Astrocyte of the cerebellum (primary cell): Measurements from ENCODE around the gene COL11A2.

ENCODE experiments used
- DNase-seq: peaks from one replicate; pipeline ENCODE4 v3.0.0-alpha.2; 2011; ENCODE audit warnings: low read depth
- H3K4me3 ChIP-seq: 2 replicates; pipeline ENCODE4 v1.5.1; 2011; ENCODE audit warnings: mild to moderate bottlenecking, low read depth, low read length, moderate library complexity
- CTCF ChIP-seq: IDR thresholded peaks from 2 replicates; pipeline ENCODE4 v1.5.1; 2012; ENCODE audit warnings: low read length, low read depth, moderate library complexity, mild to moderate bottlenecking; ENCODE audit errors: missing control alignments
- in situ Hi-C: cut with HindIII; loops from 2 replicates; pipeline ENCODE4 v1.10.0; 2017; ENCODE audit warnings: low sequenced_read_pairs

The COL11A2 gene

GRCh38 chr6:33198853-33199436, 6.7 kb upstream of the COL11A2 start:
- in situ Hi-C loops: no loop called here
- DNase-seq: no peak
- no peak for TF ChIP-seq CTCF
- peak overlapping the region; percentile 79 for H3K4me3 ChIP-seq

DNA sequence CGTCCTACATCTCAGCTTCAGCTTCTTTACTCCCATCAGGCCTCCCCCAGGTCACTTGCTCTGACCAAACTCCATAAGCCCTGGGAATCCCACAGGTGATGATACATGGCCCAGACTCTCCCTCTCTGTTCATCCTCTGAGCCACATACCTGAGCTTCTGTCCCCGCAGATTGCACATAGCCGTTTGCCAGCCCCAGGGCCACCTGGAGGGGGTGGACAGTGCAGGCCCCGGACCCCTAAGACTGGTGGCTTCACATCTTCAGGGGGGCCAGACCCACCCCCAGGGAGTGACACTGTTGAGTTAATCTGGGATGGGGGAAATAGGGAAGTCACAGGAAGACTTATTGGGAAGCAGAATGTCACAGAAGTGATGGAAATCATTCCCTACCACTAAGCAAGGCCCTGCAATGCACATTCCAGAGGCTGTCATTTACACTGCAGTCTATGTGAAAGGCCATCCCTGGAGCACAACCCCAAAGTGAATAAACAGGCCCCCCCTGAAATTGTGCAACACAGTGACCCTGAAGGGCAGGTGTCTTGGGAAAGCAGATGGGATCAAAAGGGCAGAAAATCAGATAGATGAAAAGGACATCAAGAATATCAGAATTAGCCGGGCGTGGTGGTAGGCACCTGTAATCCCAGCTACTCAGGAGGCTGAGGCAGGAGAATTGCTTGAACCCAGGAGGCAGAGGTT, 6.0 kb upstream of the COL11A2 start:
- TF ChIP-seq CTCF: no peak
- peak overlapping the region; percentile 79 for H3K4me3 ChIP-seq
- in situ Hi-C loops: no loop called here
- no peak for DNase-seq

DNA sequence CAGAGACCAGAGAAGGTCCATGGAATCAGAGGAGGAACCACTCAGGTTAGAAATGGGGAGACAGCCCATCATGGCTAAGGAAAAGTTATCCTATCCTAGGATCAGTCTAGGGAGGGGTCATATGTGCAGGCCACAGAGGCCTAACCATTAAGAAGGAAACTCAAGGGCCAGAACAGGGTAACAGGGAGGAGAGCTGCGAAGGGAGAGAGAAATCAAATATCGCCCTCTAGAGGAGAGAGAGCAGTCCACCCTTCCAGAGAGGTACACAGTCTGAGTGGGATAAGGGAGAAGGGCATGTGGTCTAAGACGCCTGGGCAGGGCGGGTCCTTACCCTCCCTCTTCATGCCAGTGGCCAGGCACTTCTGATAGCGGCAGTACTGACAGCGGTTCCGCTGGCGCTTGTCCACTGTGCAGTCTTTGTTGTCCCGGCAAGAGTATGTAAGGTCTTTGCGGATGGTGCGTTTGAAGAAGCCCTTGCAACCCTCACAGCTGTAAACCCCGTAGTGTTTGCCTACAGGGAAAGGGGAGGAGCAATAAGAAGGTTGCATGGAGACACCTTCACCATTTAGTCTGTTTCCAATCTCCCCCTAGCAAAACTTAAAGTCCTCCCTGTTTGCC, 5.3 kb upstream of the COL11A2 start:
- TF ChIP-seq CTCF: peak; percentile 80
- in situ Hi-C loops: no loop called here
- DNase-seq: no peak
- H3K4me3 ChIP-seq: no peak overlapping the region

DNA sequence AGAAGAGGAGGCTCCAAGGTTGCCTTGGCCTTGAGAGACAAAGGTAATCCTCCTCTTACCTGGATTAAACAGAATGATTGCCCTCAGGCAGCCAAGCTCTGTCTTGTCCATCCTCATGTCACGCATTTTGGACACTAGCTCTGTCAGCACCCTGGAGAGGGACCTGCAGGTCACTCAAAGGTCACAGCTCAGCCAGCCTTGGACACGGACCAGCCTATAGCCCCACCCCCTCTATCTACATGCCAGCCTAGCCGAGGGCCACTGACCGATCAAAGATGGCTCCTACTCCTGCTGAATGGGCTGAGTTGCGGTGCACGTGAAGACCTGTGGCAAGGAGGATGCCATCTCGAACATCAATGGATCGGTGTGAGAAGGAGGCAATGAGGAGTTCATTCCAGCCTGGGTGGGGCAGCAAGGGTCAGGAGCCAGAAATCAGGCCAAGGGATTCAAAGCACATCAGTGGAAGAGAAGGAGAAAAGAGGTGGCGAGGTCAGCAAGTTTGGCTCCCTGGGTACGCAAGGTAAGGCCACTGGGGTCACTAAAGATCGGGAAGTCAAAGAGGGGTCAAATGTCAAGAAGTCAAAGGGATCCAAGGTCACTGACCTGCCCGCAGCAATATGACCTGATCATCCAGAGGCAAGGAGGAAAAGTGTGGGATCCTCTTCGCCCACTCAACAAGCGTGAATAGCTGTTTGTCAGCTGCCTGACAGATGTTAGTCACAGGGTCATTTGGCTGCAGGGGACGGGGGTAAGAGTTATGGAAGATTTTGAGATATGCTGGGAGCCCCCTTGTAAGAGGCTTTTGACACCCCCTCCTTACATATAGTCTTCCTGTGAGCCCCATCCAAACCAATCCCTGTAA, 3.3 kb upstream of the COL11A2 start:
- no peak for TF ChIP-seq CTCF
- DNase-seq: no peak
- in situ Hi-C loops: no loop called here
- no peak overlapping the region for H3K4me3 ChIP-seq

DNA sequence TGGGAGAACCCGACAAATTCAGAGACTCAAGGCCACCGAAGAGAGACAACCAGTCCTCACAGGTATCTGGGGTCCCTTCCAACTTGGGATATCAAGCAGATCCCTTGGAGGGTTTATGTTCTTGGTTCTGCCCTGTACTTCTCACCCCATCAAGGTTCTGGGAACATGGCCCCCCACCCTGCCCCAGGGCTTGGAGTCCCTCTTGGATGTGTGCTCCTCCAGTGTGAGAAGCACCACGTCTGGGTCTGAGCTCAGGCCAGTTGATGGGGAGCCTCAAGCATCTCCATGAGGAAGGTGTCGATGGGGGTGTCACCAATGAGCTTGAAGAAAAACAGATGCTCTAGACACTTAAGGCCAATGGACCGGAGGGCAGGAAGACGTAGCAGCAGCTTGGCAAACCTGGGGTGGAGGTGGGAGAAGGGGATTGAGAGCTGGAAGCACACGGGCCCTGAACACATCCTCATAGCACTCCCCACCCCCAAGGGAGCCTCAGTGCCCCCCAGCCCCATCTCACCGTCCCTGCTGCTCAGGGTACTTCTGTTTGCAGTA, 2.2 kb upstream of the COL11A2 start:
- no peak overlapping the region for H3K4me3 ChIP-seq
- in situ Hi-C loops: no loop called here
- TF ChIP-seq CTCF: no peak
- DNase-seq: no peak

DNA sequence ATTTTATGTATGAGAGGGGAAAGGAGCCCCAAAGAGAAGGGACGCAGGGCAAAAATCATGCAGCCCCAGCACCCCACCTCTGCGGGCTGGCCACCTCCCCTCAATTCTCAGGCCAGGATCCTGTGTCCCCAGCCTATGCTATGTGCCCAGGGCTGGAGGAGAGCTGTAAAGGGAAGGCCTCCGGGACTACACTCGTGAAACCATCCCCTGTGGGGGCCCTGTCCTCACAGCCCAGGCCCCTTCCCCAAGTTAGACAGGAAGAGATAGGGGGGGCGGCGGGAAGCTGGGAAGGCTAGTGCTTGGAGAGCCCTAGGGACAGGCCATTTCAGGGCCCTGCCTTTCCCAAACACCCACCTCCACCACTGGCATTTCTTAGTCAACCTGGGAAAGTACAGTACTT, 1.4 kb upstream of the COL11A2 start:
- in situ Hi-C loops: no loop called here
- TF ChIP-seq CTCF: no peak
- DNase-seq: no peak
- no peak overlapping the region for H3K4me3 ChIP-seq
